Measurements from ENCODE around the gene TCF7L1. TPM values are rescaled to one million over a fixed set of nuclear protein-coding genes. Genes with fewer than 3 reads are reported as not detected.

TCF7L1 gene
- total RNA-seq, 1 donor from 2014 or later = 30.8 TPM

DNA sequence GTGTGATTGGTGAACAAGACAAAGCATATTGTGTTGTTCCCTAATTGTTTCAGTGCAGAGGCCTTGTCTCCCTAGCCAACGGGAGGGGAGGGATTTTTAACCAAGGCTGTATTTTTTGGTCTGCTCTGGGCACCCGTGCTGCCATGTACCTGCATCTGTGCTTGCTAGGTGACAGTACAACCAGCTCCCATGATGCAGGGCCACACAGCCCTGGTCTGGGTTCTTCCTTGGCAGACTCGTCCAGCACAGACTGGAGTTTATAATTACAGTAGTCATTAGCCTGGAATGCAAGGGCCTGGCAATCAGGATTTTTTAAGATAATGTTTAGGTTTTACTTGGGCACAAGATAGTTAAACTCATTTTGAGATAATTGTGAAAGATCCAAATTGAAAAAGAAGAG is 36.4 kb downstream of the TCF7L1 start:
- Mint-ChIP-seq H3K4me1 (ENCODE audit: low read depth, unreplicated experiment) (peaks cover 16% of the 10 kb centered on the region), H3K27me3 (ENCODE audit: low read depth, unreplicated experiment) (no peaks in the 10 kb centered on the region), H3K4me3 (ENCODE audit: unreplicated experiment) (no peak overlapping the region), H3K9me3 (ENCODE audit: unreplicated experiment) (no peaks in the 10 kb centered on the region), H3K36me3 (ENCODE audit: low read depth, unreplicated experiment) (peaks cover 24% of the 10 kb centered on the region), H3K27ac (ENCODE audit: unreplicated experiment) (no peak overlapping the region)
- TF ChIP-seq, protein P1, sequence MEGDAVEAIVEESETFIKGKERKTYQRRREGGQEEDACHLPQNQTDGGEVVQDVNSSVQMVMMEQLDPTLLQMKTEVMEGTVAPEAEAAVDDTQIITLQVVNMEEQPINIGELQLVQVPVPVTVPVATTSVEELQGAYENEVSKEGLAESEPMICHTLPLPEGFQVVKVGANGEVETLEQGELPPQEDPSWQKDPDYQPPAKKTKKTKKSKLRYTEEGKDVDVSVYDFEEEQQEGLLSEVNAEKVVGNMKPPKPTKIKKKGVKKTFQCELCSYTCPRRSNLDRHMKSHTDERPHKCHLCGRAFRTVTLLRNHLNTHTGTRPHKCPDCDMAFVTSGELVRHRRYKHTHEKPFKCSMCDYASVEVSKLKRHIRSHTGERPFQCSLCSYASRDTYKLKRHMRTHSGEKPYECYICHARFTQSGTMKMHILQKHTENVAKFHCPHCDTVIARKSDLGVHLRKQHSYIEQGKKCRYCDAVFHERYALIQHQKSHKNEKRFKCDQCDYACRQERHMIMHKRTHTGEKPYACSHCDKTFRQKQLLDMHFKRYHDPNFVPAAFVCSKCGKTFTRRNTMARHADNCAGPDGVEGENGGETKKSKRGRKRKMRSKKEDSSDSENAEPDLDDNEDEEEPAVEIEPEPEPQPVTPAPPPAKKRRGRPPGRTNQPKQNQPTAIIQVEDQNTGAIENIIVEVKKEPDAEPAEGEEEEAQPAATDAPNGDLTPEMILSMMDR (IDR thresholded peaks at IDR 0.05; ENCODE audit: insufficient read depth, low read depth, low read length) = no peak
- no peak for TF ChIP-seq EZH2 (IDR thresholded peaks at IDR 0.05; ENCODE audit: insufficient read depth, low read length)
- H3K27me3 ChIP-seq (ENCODE audit: insufficient read depth, low read length) = no peaks in the 10 kb centered on the region
- H3K9me3 ChIP-seq (ENCODE audit: insufficient read depth, low read depth, low read length) = no peaks in the 10 kb centered on the region
- no peaks in the 10 kb centered on the region for H3K4me1 ChIP-seq (ENCODE audit: insufficient read depth, low read length)
- FAIRE-seq = no peak
- H3K27ac ChIP-seq (ENCODE audit: low read depth, low read length) = no peak overlapping the region
- H2AFZ ChIP-seq (ENCODE audit: low read depth, low read length) = no peak overlapping the region
- H3K79me2 ChIP-seq (ENCODE audit: insufficient read depth, low read length) = peaks cover 18% of the 10 kb centered on the region
- no peak for DNase-seq (ENCODE audit: low read depth)
- H3K4me2 ChIP-seq (ENCODE audit: low read length) = no peak overlapping the region
- H4K20me1 ChIP-seq (ENCODE audit: insufficient read depth, low read length) = peaks cover 64% of the 10 kb centered on the region
- H3K9ac ChIP-seq (ENCODE audit: low read length) = no peak overlapping the region
- no peaks in the 10 kb centered on the region for H3K36me3 ChIP-seq (ENCODE audit: insufficient read depth, low read length)
- H3K4me3 ChIP-seq (ENCODE audit: insufficient read depth, low read depth, low read length) = no peak overlapping the region

DNA sequence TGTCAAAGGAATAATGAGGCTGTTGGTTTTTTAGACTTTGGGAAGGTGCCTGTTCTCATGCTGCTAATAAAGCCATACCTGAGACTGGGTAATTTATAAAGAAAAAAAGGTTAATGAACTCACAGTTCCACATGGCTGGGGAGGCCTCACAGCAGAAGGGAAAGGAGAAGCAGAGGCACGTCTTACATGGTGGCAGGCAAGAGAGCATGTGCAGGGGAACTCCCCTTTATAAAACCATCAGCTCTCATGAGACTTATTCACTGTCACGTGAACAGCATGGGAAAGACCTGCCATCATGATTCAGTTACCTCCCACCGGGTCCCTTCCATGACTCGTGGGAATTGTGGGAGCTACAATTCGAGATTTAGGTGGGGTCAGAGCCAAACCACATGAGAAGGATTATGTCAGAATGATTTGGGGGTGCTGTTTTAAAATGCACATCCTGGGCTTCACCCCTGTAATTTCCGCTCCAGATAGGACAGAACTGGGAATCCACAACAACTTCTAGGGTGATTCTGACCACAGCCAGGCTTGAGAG is 37.8 kb downstream of the TCF7L1 start:
- Histone ChIP-seq H3K27ac (ENCODE audit: low read depth, low read length) (no peak overlapping the region), H2AFZ (ENCODE audit: low read depth, low read length) (no peak overlapping the region), H3K4me3 (ENCODE audit: insufficient read depth, low read depth, low read length) (no peak overlapping the region), H3K9ac (ENCODE audit: low read length) (no peak overlapping the region), H3K79me2 (ENCODE audit: insufficient read depth, low read length) (peaks cover 13% of the 10 kb centered on the region), H3K36me3 (ENCODE audit: insufficient read depth, low read length) (no peaks in the 10 kb centered on the region), H3K4me2 (ENCODE audit: low read length) (no peak overlapping the region), H3K4me1 (ENCODE audit: insufficient read depth, low read length) (peaks cover 4% of the 10 kb centered on the region), H3K27me3 (ENCODE audit: insufficient read depth, low read length) (no peaks in the 10 kb centered on the region), H3K9me3 (ENCODE audit: insufficient read depth, low read depth, low read length) (no peaks in the 10 kb centered on the region), H4K20me1 (ENCODE audit: insufficient read depth, low read length) (peaks cover 63% of the 10 kb centered on the region)
- FAIRE-seq = no peak
- DNase-seq (ENCODE audit: low read depth) = no peak
- H3K4me1 Mint-ChIP-seq (ENCODE audit: low read depth, unreplicated experiment) = peaks cover 4% of the 10 kb centered on the region
- H3K9me3 Mint-ChIP-seq (ENCODE audit: unreplicated experiment) = no peaks in the 10 kb centered on the region
- no peak for TF ChIP-seq EZH2 (IDR thresholded peaks at IDR 0.05; ENCODE audit: insufficient read depth, low read length)
- TF ChIP-seq, protein P1 (IDR thresholded peaks at IDR 0.05; ENCODE audit: insufficient read depth, low read depth, low read length) = no peak
- H3K27ac Mint-ChIP-seq (ENCODE audit: unreplicated experiment) = no peak overlapping the region
- peaks cover 28% of the 10 kb centered on the region for H3K36me3 Mint-ChIP-seq (ENCODE audit: low read depth, unreplicated experiment)
- H3K27me3 Mint-ChIP-seq (ENCODE audit: low read depth, unreplicated experiment) = no peaks in the 10 kb centered on the region
- no peak overlapping the region for H3K4me3 Mint-ChIP-seq (ENCODE audit: unreplicated experiment)

DNA sequence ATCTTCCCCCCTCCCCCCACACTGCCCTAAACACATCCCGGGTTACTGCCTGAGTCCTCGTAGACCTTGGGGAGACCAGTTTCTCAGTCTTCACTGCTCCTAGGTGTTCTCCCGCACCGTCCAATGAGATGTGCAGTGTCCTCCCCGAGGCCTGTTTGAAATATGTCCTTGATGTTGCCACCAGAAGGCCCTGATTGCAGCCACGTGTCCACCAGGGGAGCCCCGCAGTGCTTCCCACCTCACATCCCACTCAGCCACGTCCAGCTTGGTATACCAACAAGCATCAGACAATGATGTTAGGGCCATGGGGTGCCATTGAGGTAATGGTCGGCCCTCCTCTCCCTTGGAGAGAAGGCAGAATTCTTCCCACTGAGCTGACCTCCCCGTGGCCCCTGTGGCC is 38.7 kb downstream of the TCF7L1 start:
- H3K4me1 ChIP-seq (ENCODE audit: insufficient read depth, low read length) = peaks cover 5% of the 10 kb centered on the region
- H3K27ac ChIP-seq (ENCODE audit: low read depth, low read length) = no peak overlapping the region
- H3K9ac ChIP-seq (ENCODE audit: low read length) = no peak overlapping the region
- H3K9me3 Mint-ChIP-seq (ENCODE audit: unreplicated experiment) = no peaks in the 10 kb centered on the region
- peaks cover 6% of the 10 kb centered on the region for H3K79me2 ChIP-seq (ENCODE audit: insufficient read depth, low read length)
- H2AFZ ChIP-seq (ENCODE audit: low read depth, low read length) = no peak overlapping the region
- peaks cover 60% of the 10 kb centered on the region for H4K20me1 ChIP-seq (ENCODE audit: insufficient read depth, low read length)
- no peak overlapping the region for H3K4me2 ChIP-seq (ENCODE audit: low read length)
- H3K27me3 ChIP-seq (ENCODE audit: insufficient read depth, low read length) = no peaks in the 10 kb centered on the region
- no peak overlapping the region for H3K27ac Mint-ChIP-seq (ENCODE audit: unreplicated experiment)
- FAIRE-seq (no peak), DNase-seq (ENCODE audit: low read depth) (no peak)
- H3K36me3 Mint-ChIP-seq (ENCODE audit: low read depth, unreplicated experiment) = peaks cover 28% of the 10 kb centered on the region
- no peak overlapping the region for H3K4me3 Mint-ChIP-seq (ENCODE audit: unreplicated experiment)
- H3K4me1 Mint-ChIP-seq (ENCODE audit: low read depth, unreplicated experiment) = peaks cover 4% of the 10 kb centered on the region
- TF ChIP-seq, protein P1 (IDR thresholded peaks at IDR 0.05; ENCODE audit: insufficient read depth, low read depth, low read length) = no peak
- no peak for TF ChIP-seq EZH2 (IDR thresholded peaks at IDR 0.05; ENCODE audit: insufficient read depth, low read length)
- no peaks in the 10 kb centered on the region for H3K27me3 Mint-ChIP-seq (ENCODE audit: low read depth, unreplicated experiment)
- no peaks in the 10 kb centered on the region for H3K9me3 ChIP-seq (ENCODE audit: insufficient read depth, low read depth, low read length)
- H3K36me3 ChIP-seq (ENCODE audit: insufficient read depth, low read length) = no peaks in the 10 kb centered on the region
- no peak overlapping the region for H3K4me3 ChIP-seq (ENCODE audit: insufficient read depth, low read depth, low read length)

All from astrocyte (in vitro differentiated cells and primary cell).